Inflammatory macrophage (primary cell): Measurements from ENCODE around the gene CSH1.
A peak's percentile ranks its signal among the peaks of the same experiment; 100 is the strongest.
"Not testable (repeated sequence)": the region's sequence is repeated elsewhere in the genome, so short reads cannot be mapped to it uniquely, and the experiment has no call there.

Experiments used
- DNase-seq, 2 donors: peaks; one replicate each; pipeline ENCODE4 v3.0.0-alpha.2; 2020 to 2022

CSH1 gene

GRCh38 chr17:63898899-63899798 is 2.8 kb upstream of the CSH1 start:
- DNase-seq: not testable (repeated sequence)

DNA sequence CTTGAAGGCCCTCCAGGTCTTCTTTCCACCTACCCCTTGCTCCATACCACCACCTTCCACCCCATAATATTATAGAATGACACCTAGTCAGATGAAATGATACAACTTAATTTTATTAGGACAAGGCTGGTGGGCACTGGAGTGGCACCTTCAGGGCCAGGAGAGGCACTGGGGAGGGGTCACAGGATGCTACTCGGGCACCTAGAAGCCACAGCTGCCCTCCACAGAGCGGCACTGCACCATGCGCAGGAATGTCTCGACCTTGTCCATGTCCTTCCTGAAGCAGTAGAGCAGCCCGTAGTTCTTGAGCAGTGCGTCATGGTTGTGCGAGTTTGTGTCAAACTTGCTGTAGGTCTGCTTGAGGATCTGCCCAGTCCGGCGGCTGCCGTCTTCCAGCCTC is 1.6 kb downstream of the CSH1 start:
- not testable (repeated sequence) for DNase-seq

GRCh38 chr17:63894021-63894420 is 2.4 kb downstream of the CSH1 start:
- not testable (repeated sequence) for DNase-seq

DNA sequence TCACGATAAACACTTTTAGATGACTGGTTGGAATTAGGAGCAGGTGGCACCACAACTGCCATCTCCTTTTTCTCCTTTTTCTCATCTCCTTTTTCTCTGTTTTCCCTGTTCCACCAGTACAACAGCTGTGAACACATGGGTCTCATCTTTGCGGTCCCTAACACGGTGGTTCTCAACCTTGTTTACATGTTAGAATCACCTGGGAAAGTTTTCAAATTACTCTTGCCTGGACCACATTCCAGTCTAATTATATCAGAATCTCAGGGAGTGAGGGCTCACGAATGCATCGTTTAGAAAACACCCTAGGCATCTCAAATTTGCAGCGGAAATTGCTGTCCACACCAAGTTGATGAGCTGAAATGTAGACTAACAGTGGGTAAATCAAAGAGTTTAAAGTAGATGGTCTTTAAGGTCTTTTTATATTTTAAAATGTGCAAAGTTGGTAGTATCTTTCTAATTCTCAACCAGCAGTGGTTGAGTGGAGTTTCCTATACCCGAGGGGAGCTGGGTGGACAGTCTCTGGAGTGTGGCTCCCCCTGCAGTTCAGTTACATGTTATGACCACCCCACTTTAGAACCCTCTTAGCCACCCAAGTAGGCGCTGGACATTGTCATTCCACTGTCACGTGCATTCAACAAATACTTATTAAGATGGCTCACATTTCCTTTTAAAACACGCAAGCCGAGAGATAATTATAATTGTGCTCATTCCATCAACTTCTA is 3.9 kb downstream of the CSH1 start:
- DNase-seq: not testable (repeated sequence)

DNA sequence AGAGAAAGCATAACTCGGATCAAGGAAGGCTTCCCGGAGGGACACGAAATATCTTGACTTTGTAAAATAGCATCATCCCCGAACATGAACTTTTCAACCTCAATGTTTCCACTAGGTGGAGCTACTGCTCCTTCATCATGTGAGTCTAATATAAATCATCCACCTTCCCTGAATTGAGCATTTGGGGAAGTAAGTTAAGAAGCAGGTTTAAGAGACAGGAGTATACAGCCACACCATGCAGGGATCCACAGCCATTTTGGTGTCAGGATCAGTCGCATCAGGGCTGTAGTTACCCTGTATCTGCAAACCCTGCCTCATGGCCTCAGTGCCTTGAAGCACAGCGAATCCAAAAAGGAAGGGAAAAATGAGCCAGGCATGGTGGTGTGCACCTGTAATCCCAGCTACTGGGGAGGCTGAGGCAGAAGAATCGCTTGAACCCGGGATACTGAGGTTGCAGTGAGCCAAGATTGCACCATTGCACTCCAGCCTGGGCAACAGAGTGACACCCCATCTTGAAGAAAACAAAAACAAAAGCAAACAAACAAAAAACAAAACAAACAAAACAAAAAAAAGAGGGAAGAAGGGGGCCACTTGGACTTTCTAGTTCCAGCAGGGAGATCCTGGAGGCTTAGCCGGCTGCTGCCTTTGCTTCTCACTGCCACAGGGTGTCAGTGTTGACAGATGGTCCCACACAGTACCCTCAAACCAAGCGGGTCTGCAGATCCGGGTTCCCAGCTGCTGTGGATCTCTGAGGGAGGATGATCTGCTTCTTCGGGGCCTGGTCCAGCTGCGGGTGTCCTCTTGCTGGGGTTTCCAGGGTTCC is 7.1 kb downstream of the CSH1 start:
- peak; percentile 27 to 32 for DNase-seq

DNA sequence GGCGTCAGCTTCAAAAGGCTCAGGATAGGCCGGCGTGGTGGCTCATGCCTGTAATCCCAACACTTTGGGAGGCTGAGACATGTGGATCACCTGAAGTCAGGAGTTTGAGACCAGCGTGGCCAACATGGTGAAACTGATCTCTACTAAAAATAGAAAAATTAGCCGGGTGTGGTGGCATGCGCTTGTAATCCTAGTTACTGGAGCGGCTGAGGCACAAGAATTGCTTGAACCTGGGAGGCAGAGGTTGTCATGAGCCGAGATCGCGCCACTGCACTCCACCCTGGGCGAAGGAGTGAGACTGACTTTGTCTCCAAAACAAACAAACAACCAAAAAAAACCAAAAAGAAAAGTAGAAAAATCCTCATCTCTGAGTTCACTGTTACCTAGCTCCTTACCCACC is 11.3 kb downstream of the CSH1 start:
- DNase-seq: not testable (repeated sequence)

- DNase-seq: not testable (repeated sequence)
These were observed 13.7 kb downstream of the CSH1 start for GRCh38 chr17:63882626-63883126.

DNA sequence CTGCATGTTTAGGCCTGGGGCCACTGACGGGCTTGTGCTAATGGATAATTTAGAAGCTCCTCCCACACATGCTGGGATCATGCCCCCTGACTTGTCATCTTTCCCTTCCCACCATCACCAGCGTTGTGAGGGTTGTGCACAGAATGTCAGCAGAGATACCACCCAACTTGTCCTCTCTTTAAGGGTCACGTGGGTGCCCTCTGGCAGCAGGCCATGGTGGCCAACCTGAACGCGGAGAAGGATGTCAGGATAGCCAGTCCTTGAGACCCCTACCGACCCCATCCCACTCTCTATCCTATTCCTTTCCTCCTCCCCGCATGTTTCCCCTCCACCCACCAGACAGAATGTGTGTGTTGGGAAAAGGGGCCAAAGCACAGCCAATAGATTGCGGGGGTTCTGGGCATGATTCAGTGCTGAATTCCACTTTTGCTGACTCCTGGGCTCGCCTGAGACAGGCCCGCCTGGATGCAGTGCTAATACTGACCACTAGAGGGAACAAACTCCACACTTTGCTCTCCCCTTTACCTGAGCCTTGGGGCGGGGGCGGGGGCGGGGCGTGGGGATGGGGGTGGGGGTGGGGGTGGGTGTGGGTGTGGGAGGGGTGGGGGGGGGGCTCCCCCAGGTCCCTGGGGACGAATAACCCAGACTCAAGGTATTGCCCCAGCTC is 14.3 kb downstream of the CSH1 start, which contains the start of gene GH2:
GH2 (minus strand) TSS at position 10 of the 667 bp plus-strand sequence. CDS start 143 bp downstream, outside the sequence.
- DNase-seq: peak; percentile 48 to 51

DNA sequence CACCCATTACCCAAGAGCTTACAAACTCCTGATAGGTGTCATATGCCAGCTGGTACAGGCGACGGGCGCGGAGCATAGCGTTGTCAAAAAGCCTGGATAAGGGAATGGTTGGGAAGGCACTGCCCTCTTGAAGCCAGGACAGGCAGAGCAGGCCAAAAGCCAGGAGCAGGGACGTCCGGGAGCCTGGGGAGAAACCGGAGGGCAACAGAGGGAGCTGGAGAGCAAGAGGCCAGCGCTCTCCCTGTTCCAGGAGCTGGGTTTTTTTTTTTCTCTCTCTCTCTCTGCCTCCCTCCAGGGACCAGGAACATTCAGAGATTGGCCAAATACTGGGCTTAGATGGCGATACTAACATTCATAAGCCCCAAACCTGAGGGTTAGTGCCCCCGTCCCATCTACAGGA is 15.0 kb downstream of the CSH1 start:
- not testable (repeated sequence) for DNase-seq

DNA sequence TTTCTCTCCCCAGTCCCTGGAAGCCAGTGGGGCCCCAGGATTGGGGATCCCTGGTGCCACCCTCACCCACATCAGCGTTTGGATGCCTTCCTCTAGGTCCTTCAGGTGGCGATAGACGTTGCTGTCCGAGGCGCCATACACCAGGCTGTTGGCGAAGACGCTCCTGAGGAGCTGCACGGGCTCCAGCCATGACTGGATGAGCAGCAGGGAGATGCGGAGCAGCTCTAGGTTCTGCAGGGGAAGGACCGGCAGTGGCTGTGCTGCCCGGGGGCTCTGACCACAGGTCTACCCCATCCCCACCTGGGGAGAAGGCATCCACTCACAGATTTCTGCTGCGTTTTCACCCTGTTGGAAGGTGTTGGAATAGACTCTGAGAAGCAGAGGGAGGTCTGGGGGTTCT is 15.7 kb downstream of the CSH1 start:
- DNase-seq: no peak

- not testable (repeated sequence) for DNase-seq
These were observed 18.0 kb downstream of the CSH1 start for GRCh38 chr17:63878413-63878812.

DNA sequence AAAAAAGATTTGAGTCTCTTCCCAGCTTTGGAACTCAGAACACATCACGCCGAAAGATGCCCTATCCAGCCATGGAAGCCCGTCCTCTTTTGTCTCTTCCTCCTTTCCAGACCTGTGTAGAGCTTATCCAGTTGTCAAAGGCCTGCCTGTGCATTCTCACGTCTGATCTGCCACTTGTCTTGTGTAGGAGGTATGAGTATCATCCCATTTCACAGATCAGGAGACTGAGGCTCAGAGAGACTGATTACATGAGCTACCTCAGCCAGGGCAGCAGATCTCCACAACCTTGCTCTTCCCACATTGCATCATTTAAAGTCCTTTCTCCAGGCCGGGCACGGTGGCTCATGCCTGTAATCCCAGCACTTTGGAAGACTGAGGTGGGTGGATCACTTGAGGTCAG is 21.7 kb downstream of the CSH1 start:
- DNase-seq: not testable (repeated sequence)

- DNase-seq: not testable (repeated sequence)
These were observed 22.2 kb downstream of the CSH1 start for GRCh38 chr17:63874061-63874626.

- DNase-seq: not testable (repeated sequence)
These were observed 22.8 kb downstream of the CSH1 start, which contains the start of gene CSH2 for GRCh38 chr17:63873577-63873976. CSH2 (minus strand) TSS chr17:63873677; CDS start chr17:63873614, 63 bp downstream.

DNA sequence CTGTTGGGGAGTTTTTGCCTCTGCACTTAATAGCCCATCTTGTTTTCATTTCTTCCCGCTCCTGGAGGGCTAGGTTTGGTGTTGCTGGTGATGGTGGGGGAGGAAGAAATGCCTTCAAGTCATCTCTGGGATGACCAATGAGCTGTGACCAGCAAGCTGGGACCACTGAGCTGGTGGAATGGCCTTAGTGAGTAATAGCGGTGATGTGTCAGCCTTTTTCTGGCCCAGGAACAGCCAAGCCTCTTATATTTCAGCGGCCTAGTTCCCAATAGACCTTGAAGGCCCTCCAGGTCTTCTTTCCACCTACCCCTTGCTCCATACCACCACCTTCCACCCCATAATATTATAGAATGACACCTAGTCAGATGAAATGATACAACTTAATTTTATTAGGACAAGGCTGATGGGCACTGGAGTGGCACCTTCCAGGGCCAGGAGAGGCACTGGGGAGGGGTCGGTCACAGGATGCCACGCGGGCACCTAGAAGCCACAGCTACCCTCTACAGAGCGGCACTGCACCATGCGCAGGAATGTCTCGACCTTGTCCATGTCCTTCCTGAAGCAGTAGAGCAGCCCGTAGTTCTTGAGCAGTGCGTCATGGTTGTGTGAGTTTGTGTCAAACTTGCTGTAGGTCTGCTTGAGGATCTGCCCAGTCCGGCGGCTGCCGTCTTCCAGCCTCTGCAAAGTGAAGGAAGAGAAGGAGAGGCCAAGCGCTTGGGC is 24.6 kb downstream of the CSH1 start:
- DNase-seq: not testable (repeated sequence)

DNA sequence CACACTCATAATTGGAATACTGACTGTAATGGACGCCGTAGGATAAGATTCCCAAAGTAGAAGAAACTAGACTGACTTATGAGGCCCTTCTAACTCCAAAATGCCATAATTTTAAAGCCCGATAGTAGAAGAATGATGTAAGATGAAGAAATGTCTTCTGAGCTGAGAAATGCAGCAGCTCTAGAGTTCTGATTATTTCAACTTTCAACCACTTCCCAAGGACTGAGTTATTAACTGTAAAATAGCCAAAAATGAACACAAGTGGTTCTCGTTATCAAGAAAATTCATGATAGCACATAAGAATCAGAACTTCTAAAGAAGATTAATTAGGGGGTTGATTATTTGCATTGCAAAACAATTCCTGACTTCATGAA is 26.1 kb downstream of the CSH1 start:
- DNase-seq: not testable (repeated sequence)

- DNase-seq: not testable (repeated sequence)
These were observed 26.7 kb downstream of the CSH1 start for GRCh38 chr17:63869491-63870291.

GRCh38 chr17:63866625-63867024 is 29.7 kb downstream of the CSH1 start:
- DNase-seq: peak in 1 of 2 donors; percentile 10

GRCh38 chr17:63859257-63859656 is 37.1 kb downstream of the CSH1 start:
- no peak for DNase-seq

- DNase-seq: not testable (repeated sequence)
These were observed 39.9 kb downstream of the CSH1 start for GRCh38 chr17:63856425-63856824.
